ENCODE data around the gene PRDM16. TPM values are rescaled to one million over a fixed set of nuclear protein-coding genes. Genes with fewer than 3 reads are reported as not detected.

The PRDM16 gene
- total and polyA plus RNA-seq, 2 experiments from 2014 or later, result 0.14 to 0.16 TPM

- H3K4me3 ChIP-seq, result no peak overlapping the region
- ATAC-seq, result no peak
- Mint-ChIP-seq H3K36me3 (ENCODE audit: low read depth) (no peaks in the 10 kb centered on the region), H3K27ac (no peak overlapping the region), H3K4me1 (peaks cover 8% of the 10 kb centered on the region; the same call in 2 of the 3 replicates), H3K9me3 (no peaks in the 10 kb centered on the region), H3K27me3 (ENCODE audit: insufficient read depth, low read depth, poor library complexity) (peaks cover 7% of the 10 kb centered on the region), H3K4me3 (no peak overlapping the region)
- no peaks in the 10 kb centered on the region for H4K20me1 ChIP-seq (replicated peaks; ENCODE audit: insufficient read depth)
- no peak overlapping the region for H3K4me2 ChIP-seq
- H3K27me3 ChIP-seq (ENCODE audit: insufficient read depth), result no peaks in the 10 kb centered on the region
- H2AFZ ChIP-seq, result no peak overlapping the region
- no peak overlapping the region for H3K27ac ChIP-seq (ENCODE audit: low read depth)
- no peaks in the 10 kb centered on the region for H3K9me2 ChIP-seq (ENCODE audit: insufficient read depth)
- TF ChIP-seq ZNF462 (CRISPR knock-in tag; IDR thresholded peaks at IDR 0.05) (no peak), EZH2 (IDR thresholded peaks at IDR 0.05; ENCODE audit: low read depth, unreplicated experiment) (no peak), ZNF331 (CRISPR knock-in tag; IDR thresholded peaks at IDR 0.05; ENCODE audit: low read depth) (no peak), STAT1 (IDR thresholded peaks at IDR 0.05; ENCODE audit: unreplicated experiment) (no peak), POLR2AphosphoS5 (IDR thresholded peaks at IDR 0.05; ENCODE audit: low read depth) (no peak), JUNB (IDR thresholded peaks at IDR 0.05; ENCODE audit: unreplicated experiment) (no peak), EZH2phosphoT487 (IDR thresholded peaks at IDR 0.05; ENCODE audit: unreplicated experiment) (no peak)
- no peaks in the 10 kb centered on the region for H3K79me2 ChIP-seq (replicated peaks; ENCODE audit: insufficient read depth)
- no peak for DNase-seq (ENCODE audit: low spot score)
- no peaks in the 10 kb centered on the region for H3K36me3 ChIP-seq (ENCODE audit: insufficient read depth)
- no peaks in the 10 kb centered on the region for H3K4me1 ChIP-seq (ENCODE audit: insufficient read depth)
- no peaks in the 10 kb centered on the region for H3F3A ChIP-seq (replicated peaks; ENCODE audit: low read depth)
Observed at GRCh38 chr1:3427711-3428704, 359.0 kb downstream of the PRDM16 start.

All from GM23338 (cell line).